GM23248 (cell line): Measurements from ENCODE around the gene TRERF1. TPM values are rescaled to one million over a fixed set of nuclear protein-coding genes. Genes with fewer than 3 reads are reported as not detected.

ENCODE experiments used
- DNase-seq: peaks from one replicate; pipeline ENCODE4 v3.0.0-alpha.2; 2015
- H2AFZ ChIP-seq: fragments of 200-600 bp; sonication (generic); 2 replicates; pipeline ENCODE4 v1.6.1; 2016; ENCODE audit warnings: antibody characterized with exemption
- H3F3A ChIP-seq: fragments of 200-600 bp; sonication (generic); 2 replicates; pipeline ENCODE4 v1.6.1; 2016; ENCODE audit warnings: mild to moderate bottlenecking, antibody characterized with exemption, mixed run types; ENCODE audit not compliant: insufficient read depth
- H3K27ac ChIP-seq: fragments of 200-600 bp; sonication (generic); 2 replicates; pipeline ENCODE4 v1.5.1; 2016; ENCODE audit warnings: mild to moderate bottlenecking
- H3K27me3 ChIP-seq: fragments of 200-600 bp; sonication (generic); replicated peaks from 2 replicates; pipeline ENCODE4 v1.6.1; 2016; ENCODE audit warnings: mild to moderate bottlenecking; ENCODE audit not compliant: insufficient read depth
- H3K36me3 ChIP-seq: fragments of 200-600 bp; sonication (generic); 2 replicates; pipeline ENCODE4 v1.6.1; 2016; ENCODE audit warnings: low read depth, mild to moderate bottlenecking
- H3K4me1 ChIP-seq: fragments of 200-600 bp; sonication (generic); 2 replicates; pipeline ENCODE4 v1.6.1; 2016; ENCODE audit warnings: mild to moderate bottlenecking; ENCODE audit not compliant: insufficient read depth
- H3K4me2 ChIP-seq: fragments of 200-600 bp; sonication (generic); one replicate; pipeline ENCODE4 v1.6.1; 2016; ENCODE audit warnings: mild to moderate bottlenecking; ENCODE audit not compliant: unreplicated experiment
- H3K4me3 ChIP-seq: fragments of 200-600 bp; sonication (generic); 2 replicates; pipeline ENCODE4 v1.5.1; 2016; ENCODE audit warnings: mild to moderate bottlenecking
- H3K79me2 ChIP-seq: fragments of 200-600 bp; sonication (generic); 2 replicates; pipeline ENCODE4 v1.6.1; 2016; ENCODE audit warnings: mild to moderate bottlenecking; ENCODE audit not compliant: insufficient read depth
- H3K9ac ChIP-seq: fragments of 200-600 bp; sonication (generic); 2 replicates; pipeline ENCODE4 v1.6.1; 2016; ENCODE audit warnings: mild to moderate bottlenecking
- H3K9me2 ChIP-seq: fragments of 200-600 bp; sonication (generic); 2 replicates; pipeline ENCODE4 v1.6.1; 2016; ENCODE audit warnings: mixed run types, mild to moderate bottlenecking, moderate library complexity; ENCODE audit not compliant: insufficient read depth
- H3K9me3 ChIP-seq: fragments of 200-600 bp; sonication (generic); one replicate; pipeline ENCODE4 v1.6.1; 2017; ENCODE audit warnings: low read depth
- H4K20me1 ChIP-seq: fragments of 200-600 bp; sonication (generic); 2 replicates; pipeline ENCODE4 v1.6.0; 2016; ENCODE audit not compliant: insufficient read depth
- EZH2 ChIP-seq: fragments of 200-600 bp; sonication (generic); IDR thresholded peaks from 2 replicates; pipeline ENCODE4 v1.6.1; 2018; ENCODE audit warnings: antibody characterized with exemption, mild to moderate bottlenecking; ENCODE audit not compliant: insufficient read depth, poor library complexity, severe bottlenecking
- EZH2phosphoT487 ChIP-seq: fragments of 200-600 bp; sonication (generic); IDR thresholded peaks from 2 replicates; pipeline ENCODE4 v1.6.1; 2018; ENCODE audit warnings: antibody characterized with exemption, moderate library complexity, mild to moderate bottlenecking, low read depth; ENCODE audit not compliant: insufficient read depth
- WGBS, 2 experiments: methylation state at CpG; one replicate each; pipeline ENCODE4 v1.1.6; 2015 to 2017; ENCODE audit warnings: low lambda C conversion rate in 2 of 2, low coverage in 1 of 2; ENCODE audit errors: missing lambda C conversion rate in 2 of 2; 5-methylcytosine and 5-hydroxymethylcytosine counted together
- in situ Hi-C: fragments of 300-500 bp; cut with MboI; formaldehyde crosslinking; loops from 2 replicates; pipeline ENCODE4 v1.15.0; 2020
- polyA plus RNA-seq: library from polyadenylated mRNA; unstranded; fragments of >200 nt; fragmentation: Nextera tagmentation; extraction: Ambion mirVana; gene quantifications from 2 replicates; pipeline ENCODE4 v1.2.1, GENCODE V29; 2016
- total RNA-seq: library from RNA; depleted of rRNA; stranded (reverse); fragments of >200 nt; shearing (Covaris generic); gene quantifications from 2 replicates; pipeline ENCODE4 v1.2.3, GENCODE V29; 2014

The TRERF1 gene
- total and polyA plus RNA-seq, 2 experiments from 2014 or later: 2.7 to 3.1 TPM

- WGBS, 2 experiments: 96 to 99% methylated on average over 5 to 6 of the region's 6 CpGs
- Histone ChIP-seq H2AFZ (no peak overlapping the region), H4K20me1 (no peaks in the 10 kb centered on the region), H3K27ac (no peak overlapping the region), H3K36me3 (no peaks in the 10 kb centered on the region), H3K9me3 (no peaks in the 10 kb centered on the region), H3K27me3 (no peaks in the 10 kb centered on the region), H3K4me3 (no peak overlapping the region), H3K79me2 (no peaks in the 10 kb centered on the region), H3K4me2 (no peak overlapping the region), H3K9ac (no peak overlapping the region), H3K4me1 (peaks cover 8% of the 10 kb centered on the region), H3F3A (no peaks in the 10 kb centered on the region), H3K9me2 (no peaks in the 10 kb centered on the region)
- DNase-seq: no peak
- no peak for TF ChIP-seq EZH2phosphoT487
- no peak for TF ChIP-seq EZH2
- in situ Hi-C loops: loop anchor here (25.0 kb wide), 1 partner anchor 262 kb away; no protein-coding TSS in a partner anchor
Observed at GRCh38 chr6:42274898-42275297, 176.8 kb downstream of the TRERF1 start.

- Histone ChIP-seq H3K9ac (no peak overlapping the region), H3K27ac (no peak overlapping the region), H3K9me3 (no peaks in the 10 kb centered on the region), H3K4me3 (no peak overlapping the region), H2AFZ (no peak overlapping the region), H4K20me1 (no peaks in the 10 kb centered on the region), H3K36me3 (no peaks in the 10 kb centered on the region), H3K4me2 (no peak overlapping the region), H3K27me3 (no peaks in the 10 kb centered on the region), H3F3A (no peaks in the 10 kb centered on the region), H3K4me1 (no peaks in the 10 kb centered on the region), H3K79me2 (no peaks in the 10 kb centered on the region), H3K9me2 (no peaks in the 10 kb centered on the region)
- no peak for TF ChIP-seq EZH2
- TF ChIP-seq EZH2phosphoT487: no peak
- in situ Hi-C loops: loop anchor here (25.0 kb wide), 1 partner anchor 265 kb away; no protein-coding TSS in a partner anchor
- no peak for DNase-seq
- 70 to 71% methylated on average over 7 of the region's 7 CpGs for WGBS, 2 experiments
Observed at GRCh38 chr6:42271834-42272805, 179.6 kb downstream of the TRERF1 start.

GRCh38 chr6:42269974-42270510, 181.7 kb downstream of the TRERF1 start:
- Histone ChIP-seq H2AFZ (no peak overlapping the region), H3F3A (no peaks in the 10 kb centered on the region), H4K20me1 (no peaks in the 10 kb centered on the region), H3K36me3 (no peaks in the 10 kb centered on the region), H3K4me3 (no peak overlapping the region), H3K9me2 (no peaks in the 10 kb centered on the region), H3K9me3 (no peaks in the 10 kb centered on the region), H3K27me3 (no peaks in the 10 kb centered on the region), H3K4me2 (no peak overlapping the region), H3K9ac (no peak overlapping the region), H3K27ac (no peak overlapping the region), H3K79me2 (no peaks in the 10 kb centered on the region), H3K4me1 (no peaks in the 10 kb centered on the region)
- TF ChIP-seq EZH2: no peak
- TF ChIP-seq EZH2phosphoT487: no peak
- no peak for DNase-seq
- 75 to 90% methylated on average over 4 of the region's 4 CpGs for WGBS, 2 experiments
- in situ Hi-C loops: loop anchor here (25.0 kb wide), 1 partner anchor 267 kb away; no protein-coding TSS in a partner anchor

GRCh38 chr6:42269553-42269952, 182.2 kb downstream of the TRERF1 start:
- Histone ChIP-seq H3K4me3 (no peak overlapping the region), H3K27ac (no peak overlapping the region), H3K9me2 (no peaks in the 10 kb centered on the region), H3K36me3 (no peaks in the 10 kb centered on the region), H3K9me3 (no peaks in the 10 kb centered on the region), H3K4me2 (no peak overlapping the region), H3K27me3 (no peaks in the 10 kb centered on the region), H3K79me2 (no peaks in the 10 kb centered on the region), H4K20me1 (no peaks in the 10 kb centered on the region), H2AFZ (no peak overlapping the region), H3K9ac (no peak overlapping the region), H3F3A (no peaks in the 10 kb centered on the region), H3K4me1 (no peaks in the 10 kb centered on the region)
- 89 to 93% methylated on average over 6 of the region's 6 CpGs for WGBS, 2 experiments
- in situ Hi-C loops: loop anchor here (25.0 kb wide), 1 partner anchor 268 kb away; no protein-coding TSS in a partner anchor
- no peak for DNase-seq
- no peak for TF ChIP-seq EZH2
- no peak for TF ChIP-seq EZH2phosphoT487
